Astrocyte (in vitro differentiated cells and primary cell): ENCODE data around the gene TMEM80.

Experiments used
- EZH2 ChIP-seq: IDR thresholded peaks from 2 replicates; pipeline ENCODE4 v1.6.1; 2012; ENCODE audit warnings: mild to moderate bottlenecking, low read length, inconsistent platforms; ENCODE audit not compliant: insufficient read depth
- TF ChIP-seq, protein P1 (sequence below): IDR thresholded peaks from 2 replicates; pipeline ENCODE4 v1.5.1; 2011; ENCODE audit warnings: low read depth, mild to moderate bottlenecking, inconsistent platforms, low read length, moderate library complexity; ENCODE audit not compliant: insufficient read depth

DNA sequence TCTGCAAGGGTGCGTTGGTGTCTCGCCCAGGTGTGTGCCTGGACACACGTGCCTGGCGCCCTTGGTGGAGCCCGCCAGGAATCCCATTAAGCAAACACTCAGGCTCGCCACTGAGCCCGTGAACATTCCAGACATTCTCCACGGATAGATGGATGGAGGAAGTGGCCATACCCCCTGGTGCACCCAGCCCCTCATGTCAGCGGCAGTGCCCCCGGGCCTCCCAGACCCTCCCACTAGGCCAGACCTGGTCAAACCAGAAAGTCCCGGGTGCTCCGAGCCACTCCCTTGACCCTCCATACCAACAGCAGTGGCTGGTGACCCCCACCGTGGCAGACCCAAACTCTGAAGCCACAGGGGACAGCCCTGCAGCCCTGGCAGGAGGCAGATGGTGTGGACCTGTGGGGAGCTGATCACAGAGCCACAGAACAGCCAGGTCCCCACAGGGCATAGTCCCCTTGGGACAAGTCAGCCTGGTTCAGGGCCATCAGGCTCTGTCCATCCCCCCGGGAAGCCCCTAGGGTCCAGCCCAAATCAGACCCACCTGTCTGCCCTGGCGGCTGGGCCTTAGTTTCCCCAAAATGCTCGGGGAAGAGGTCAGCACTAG lies 12.3 kb downstream of the TMEM80 start:
- TF ChIP-seq, protein P1, sequence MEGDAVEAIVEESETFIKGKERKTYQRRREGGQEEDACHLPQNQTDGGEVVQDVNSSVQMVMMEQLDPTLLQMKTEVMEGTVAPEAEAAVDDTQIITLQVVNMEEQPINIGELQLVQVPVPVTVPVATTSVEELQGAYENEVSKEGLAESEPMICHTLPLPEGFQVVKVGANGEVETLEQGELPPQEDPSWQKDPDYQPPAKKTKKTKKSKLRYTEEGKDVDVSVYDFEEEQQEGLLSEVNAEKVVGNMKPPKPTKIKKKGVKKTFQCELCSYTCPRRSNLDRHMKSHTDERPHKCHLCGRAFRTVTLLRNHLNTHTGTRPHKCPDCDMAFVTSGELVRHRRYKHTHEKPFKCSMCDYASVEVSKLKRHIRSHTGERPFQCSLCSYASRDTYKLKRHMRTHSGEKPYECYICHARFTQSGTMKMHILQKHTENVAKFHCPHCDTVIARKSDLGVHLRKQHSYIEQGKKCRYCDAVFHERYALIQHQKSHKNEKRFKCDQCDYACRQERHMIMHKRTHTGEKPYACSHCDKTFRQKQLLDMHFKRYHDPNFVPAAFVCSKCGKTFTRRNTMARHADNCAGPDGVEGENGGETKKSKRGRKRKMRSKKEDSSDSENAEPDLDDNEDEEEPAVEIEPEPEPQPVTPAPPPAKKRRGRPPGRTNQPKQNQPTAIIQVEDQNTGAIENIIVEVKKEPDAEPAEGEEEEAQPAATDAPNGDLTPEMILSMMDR, result no peak
- TF ChIP-seq EZH2, result no peak
